Cardiac fibroblast (primary cell): ENCODE data around the gene CDH12.

ENCODE experiments used
- DNase-seq, 2 donors: peaks; one replicate each; pipeline versions ENCODE4 v3.0.0 to v3.0.0-alpha.2; 2010; ENCODE audit warnings: low read depth in 2 of 2
- H3K4me3 ChIP-seq, 2 donors: replicated peaks in 1 of 2; 1 replicate in 1 of 2; 2 replicates in 1 of 2; pipeline ENCODE4 v1.5.1; 2011; ENCODE audit warnings: low read depth in 2 of 2, low read length in 2 of 2, mild to moderate bottlenecking in 2 of 2, moderate library complexity in 1 of 2
- CTCF ChIP-seq: IDR thresholded peaks from one replicate; pipeline ENCODE4 v1.5.1; 2011; ENCODE audit warnings: low read depth, mild to moderate bottlenecking, low read length, inconsistent platforms

The CDH12 gene

GRCh38 chr5:21711866-21712758, 1141.0 kb downstream of the CDH12 start:
- H3K4me3 ChIP-seq, result no peak overlapping the region
- no peak for DNase-seq
- no peak for TF ChIP-seq CTCF

- H3K4me3 ChIP-seq, result no peak overlapping the region
- TF ChIP-seq CTCF, result no peak
- DNase-seq, result no peak
Observed at GRCh38 chr5:21709770-21710169, 1143.4 kb downstream of the CDH12 start.

- DNase-seq, result no peak
- TF ChIP-seq CTCF, result no peak
- H3K4me3 ChIP-seq, result no peak overlapping the region
Observed at GRCh38 chr5:21704974-21705668, 1148.0 kb downstream of the CDH12 start.

- no peak for DNase-seq
- TF ChIP-seq CTCF, result no peak
- no peak overlapping the region for H3K4me3 ChIP-seq
Observed at GRCh38 chr5:21701317-21701716, 1151.8 kb downstream of the CDH12 start.
